Activated T-cell treated with anti-CD3 and anti-CD28 coated beads for 4 hours (primary cell): ENCODE results near the gene ZNF716.
"Not testable (repeated sequence)": the region's sequence is repeated elsewhere in the genome, so short reads cannot be mapped to it uniquely, and the experiment has no call there.

Source experiments
- DNase-seq: peaks from one replicate; pipeline ENCODE4 v3.0.0-alpha.2; 2020

ZNF716 gene

GRCh38 chr7:57449904-57450303 lies at the start of gene ZNF716:
Gene ZNF716 (plus strand): TSS chr7:57450177. CDS start chr7:57450289, 112 bp downstream.
- DNase-seq, result no peak

- no peak for DNase-seq
These were observed 49.3 kb upstream of the ZNF716 start for GRCh38 chr7:57400531-57401155.

DNA sequence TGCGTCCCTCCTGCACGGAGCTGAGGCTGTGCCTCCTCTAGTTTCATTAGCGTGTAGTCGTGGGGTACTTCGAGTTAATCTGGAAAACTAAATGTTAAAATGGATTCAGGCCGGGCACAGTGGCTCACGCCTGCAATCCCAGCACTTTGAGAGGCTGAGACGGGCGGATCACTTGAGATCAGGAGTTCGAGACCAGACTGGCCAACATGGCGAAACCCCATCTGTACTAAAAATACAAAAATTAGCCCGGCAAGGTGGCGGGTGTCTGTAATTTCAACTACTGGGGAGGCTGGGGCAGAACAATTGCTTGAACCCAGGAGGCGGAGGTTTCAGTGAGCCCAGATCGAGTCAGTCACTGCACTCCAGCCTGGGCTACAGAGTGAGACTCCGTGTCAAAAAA lies 46.9 kb upstream of the ZNF716 start:
- not testable (repeated sequence) for DNase-seq

GRCh38 chr7:57403601-57404342 lies 46.2 kb upstream of the ZNF716 start:
- no peak for DNase-seq

DNA sequence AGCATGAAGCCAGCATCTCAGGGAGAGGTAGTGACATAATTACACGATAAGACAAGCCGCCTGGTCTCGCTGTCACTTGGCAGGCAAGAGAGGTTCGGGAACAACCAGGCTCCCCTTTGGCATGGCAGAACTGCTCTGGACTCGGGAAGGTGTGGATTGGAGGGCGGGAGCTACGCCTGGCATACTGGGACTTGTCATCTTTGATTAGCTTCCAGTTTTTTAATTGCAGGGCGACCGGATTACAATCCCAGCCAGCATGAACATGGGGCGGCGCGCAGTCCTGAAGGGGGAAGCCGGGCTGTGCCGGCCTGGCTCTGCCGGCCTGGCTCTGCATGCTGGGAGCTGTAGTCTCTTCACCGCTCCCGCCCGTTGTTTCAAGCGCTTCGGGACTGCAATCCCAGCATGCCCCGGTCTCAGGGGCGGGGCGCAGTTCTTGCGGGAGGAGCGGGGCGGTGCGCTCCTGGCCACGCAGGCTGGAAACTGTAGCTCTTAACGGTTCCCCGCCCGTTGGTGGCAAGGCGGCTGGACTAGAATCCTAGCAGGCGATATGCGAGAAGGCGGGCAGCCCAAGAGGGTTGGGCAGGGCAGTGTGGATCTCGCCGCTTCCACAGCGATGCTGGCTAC lies 45.5 kb upstream of the ZNF716 start:
- no peak for DNase-seq

GRCh38 chr7:57404967-57405421 lies 45.0 kb upstream of the ZNF716 start:
- DNase-seq, result no peak

DNA sequence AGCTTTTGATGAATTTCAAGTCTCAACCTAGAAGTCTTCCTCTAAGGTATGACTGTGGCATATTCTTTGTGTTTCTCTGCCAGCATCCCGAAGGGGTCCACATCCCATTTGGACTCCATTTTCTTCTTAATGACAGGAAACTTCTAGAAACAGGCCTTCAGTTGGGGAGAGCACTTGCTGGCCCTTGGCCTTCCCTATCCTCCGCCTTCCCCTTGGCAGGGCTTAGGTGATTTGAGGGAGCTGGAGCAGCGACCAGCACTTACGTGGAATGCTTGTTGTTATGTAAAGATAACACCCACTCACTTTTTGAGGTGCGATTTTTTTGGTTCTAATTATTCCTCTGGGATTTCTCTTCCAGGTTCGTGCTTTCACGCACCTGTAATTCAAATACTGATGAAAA lies 42.9 kb upstream of the ZNF716 start:
- no peak for DNase-seq

DNA sequence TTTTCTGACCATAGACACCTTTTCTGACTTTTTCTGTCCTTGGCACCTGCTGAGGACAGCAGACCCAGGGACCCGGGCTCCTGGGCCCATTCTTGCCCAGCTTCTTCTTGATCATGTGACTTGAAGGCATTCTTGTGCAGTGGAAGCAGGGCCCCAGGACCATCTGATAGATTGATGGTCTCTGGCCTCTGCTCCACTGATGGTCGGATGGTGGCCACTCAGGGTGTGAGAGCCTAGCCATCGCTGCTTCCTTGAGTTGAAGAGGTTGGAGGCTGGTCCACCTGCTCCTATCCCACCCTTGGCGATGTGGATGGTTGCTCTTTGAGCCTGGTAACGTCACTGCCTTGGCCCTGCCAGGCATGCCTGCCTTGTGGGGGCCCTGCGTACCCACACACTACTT lies 37.8 kb upstream of the ZNF716 start:
- no peak for DNase-seq

GRCh38 chr7:57412618-57413017 lies 37.4 kb upstream of the ZNF716 start:
- no peak for DNase-seq

GRCh38 chr7:57413529-57414398 lies 36.2 kb upstream of the ZNF716 start:
- no peak for DNase-seq

GRCh38 chr7:57414415-57414814 lies 35.6 kb upstream of the ZNF716 start:
- DNase-seq, result no peak

- DNase-seq, result no peak
These were observed 35.1 kb upstream of the ZNF716 start for GRCh38 chr7:57414852-57415251.

- no peak for DNase-seq
These were observed 34.7 kb upstream of the ZNF716 start for GRCh38 chr7:57415326-57415725.

GRCh38 chr7:57415730-57416129 lies 34.2 kb upstream of the ZNF716 start:
- no peak for DNase-seq

DNA sequence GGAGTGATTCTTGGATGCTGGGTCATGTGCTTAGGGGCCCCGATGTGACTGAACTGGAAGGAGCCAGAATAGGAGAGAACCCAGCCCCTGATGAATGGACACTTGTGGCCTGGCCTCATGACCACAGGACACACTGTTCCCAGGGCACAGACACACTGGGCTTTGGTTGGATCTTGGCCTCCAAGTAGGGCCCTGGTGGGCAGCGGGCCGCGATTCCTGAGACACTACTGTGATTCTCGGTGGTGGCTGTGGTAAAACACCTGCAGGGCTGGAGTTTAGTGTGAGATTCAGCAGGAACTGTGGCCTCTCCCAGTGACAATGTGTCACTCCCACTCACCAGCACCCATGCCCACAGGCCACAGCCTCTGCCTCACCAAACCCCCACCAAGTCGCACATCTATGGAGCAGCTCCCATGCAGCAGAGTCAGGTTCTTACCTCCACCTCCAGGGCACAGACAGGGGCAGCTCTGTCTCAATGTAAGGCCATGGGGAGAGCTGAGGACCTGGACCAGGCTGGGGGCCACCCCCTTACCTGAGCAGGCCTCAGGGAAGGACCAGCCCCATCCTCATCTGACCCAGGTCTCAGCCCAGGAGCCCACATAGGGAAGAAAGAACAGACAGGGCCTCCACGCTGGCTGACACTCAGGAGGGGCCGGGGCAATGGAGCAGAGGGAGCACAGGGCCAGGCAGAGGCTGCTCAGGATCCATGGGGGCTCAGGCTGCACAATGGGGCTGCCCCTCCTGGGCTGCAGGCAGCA lies 33.2 kb upstream of the ZNF716 start:
- no peak for DNase-seq

- DNase-seq, result no peak
These were observed 32.2 kb upstream of the ZNF716 start for GRCh38 chr7:57417736-57418135.

- no peak for DNase-seq
These were observed 26.2 kb upstream of the ZNF716 start for GRCh38 chr7:57423768-57424167.

DNA sequence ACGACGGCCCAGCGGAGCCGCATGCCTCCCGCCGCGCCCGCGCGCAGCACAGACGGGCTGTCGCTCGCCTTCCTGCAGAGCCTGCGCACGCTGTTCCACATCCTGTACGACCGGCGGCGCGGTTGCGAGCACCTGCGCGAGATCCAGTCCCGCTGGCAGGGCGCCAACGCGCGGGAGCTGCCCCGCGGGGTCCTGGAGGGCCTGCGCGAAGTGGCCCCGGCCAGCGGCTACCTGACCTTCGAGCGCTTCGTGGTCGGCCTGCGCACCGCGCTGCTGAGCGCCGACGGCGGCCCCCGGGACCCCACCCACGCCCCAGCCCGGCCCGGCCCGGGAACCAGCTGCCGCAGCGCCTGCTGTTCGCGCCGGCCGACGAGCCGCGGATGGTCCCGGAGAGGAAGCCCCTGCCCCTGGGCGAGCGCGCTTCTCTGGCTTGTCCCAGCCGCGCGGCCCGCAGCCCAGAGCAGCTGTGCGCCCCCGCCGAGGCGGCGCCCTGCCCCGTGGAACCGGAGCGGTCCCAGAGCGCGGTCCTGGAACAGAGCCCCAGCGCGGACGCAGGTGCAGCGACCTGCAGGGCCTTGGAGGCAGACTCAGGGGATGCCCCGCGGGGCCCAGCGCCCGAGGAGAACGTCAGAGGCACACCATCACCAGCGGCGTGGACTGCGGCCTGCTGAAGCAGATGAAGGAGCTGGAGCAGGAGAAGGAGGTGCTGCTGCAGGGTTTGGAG lies 25.3 kb upstream of the ZNF716 start:
- DNase-seq, result no peak

DNA sequence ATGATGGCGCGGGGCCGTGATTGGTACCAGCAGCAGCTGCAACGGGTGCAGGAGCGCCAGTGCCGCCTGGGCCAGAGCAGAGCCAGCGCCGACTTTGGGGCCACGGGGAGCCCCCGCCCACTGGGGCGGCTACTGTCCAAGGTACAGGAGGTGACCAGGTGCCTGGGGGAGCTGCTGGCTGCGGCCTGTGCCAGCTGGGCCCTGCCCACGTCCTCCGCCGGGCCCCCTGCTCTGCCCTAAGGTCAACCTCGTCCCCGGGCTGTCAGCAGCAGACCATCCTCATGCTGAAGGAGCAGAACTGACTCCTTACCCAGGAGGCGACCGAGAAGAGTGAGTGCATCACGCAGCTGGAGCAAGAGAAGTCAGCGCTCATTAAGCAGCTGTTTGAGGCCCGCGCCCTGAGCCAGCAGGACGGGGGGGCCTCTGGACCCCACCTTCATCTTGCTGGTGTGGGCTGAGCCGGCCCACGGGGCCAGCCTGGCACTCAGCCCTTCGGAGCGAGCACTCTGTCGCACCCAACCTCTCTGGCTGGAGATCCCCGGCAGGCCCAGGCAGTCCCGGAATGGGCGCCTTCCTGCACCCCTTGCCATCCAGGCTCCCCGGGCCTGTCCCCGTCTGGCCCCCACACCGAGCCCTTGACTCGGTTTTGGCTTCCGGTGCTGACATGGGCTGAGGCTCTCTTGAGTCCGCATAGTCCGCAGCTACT lies 24.6 kb upstream of the ZNF716 start:
- DNase-seq, result no peak

- DNase-seq, result no peak
These were observed 23.9 kb upstream of the ZNF716 start for GRCh38 chr7:57425969-57426628.

GRCh38 chr7:57426629-57427003 lies 23.4 kb upstream of the ZNF716 start:
- no peak for DNase-seq
